ENCODE measurements around the gene SLC35B4. TPM values are rescaled to one million over a fixed set of nuclear protein-coding genes. Genes with fewer than 3 reads are reported as not detected.

SLC35B4 gene
- total RNA-seq, 1 donor from 2014 or later = 25.9 TPM

GRCh38 chr7:134245253-134245652 is 71.5 kb downstream of the SLC35B4 start:
- no peak for DNase-seq (ENCODE audit: extremely low spot score, unreplicated experiment)
- Mint-ChIP-seq H3K4me3 (no peak overlapping the region), H3K9me3 (no peaks in the 10 kb centered on the region), H3K4me1 (ENCODE audit: unreplicated experiment) (peaks cover 4% of the 10 kb centered on the region), H3K27me3 (no peaks in the 10 kb centered on the region), H3K27ac (no peak overlapping the region), H3K36me3 (no peaks in the 10 kb centered on the region)
- TF ChIP-seq CTCF (conservative IDR thresholded peaks at IDR 0.05) = no peak

Other genes with a start within 250 kb of the SLC35B4 start
- gene LRGUK, start 189.6 kb downstream of the SLC35B4 start, total RNA-seq (ENCODE audit: low replicate concordance) = 0.57 and 2.0 TPM in 2 replicates
- gene AKR1B1, start 142.2 kb upstream of the SLC35B4 start, total RNA-seq (ENCODE audit: low replicate concordance) = 78.4 and 138 TPM in 2 replicates
- gene AKR1B10, start 210.6 kb upstream of the SLC35B4 start, total RNA-seq (ENCODE audit: low replicate concordance) = 11.3 and 13.7 TPM in 2 replicates
- gene AKR1B15, start 232.2 kb upstream of the SLC35B4 start, total RNA-seq (ENCODE audit: low replicate concordance) = 0.63 and 1.0 TPM in 2 replicates